Brain microvascular endothelial cell (primary cell): ENCODE measurements around the gene CACNA1I.

Source experiments
- DNase-seq: peaks from one replicate; pipeline ENCODE4 v3.0.0-alpha.2; 2020
- H3K27ac ChIP-seq: fragments of 250-450 bp; sonication (Bioruptor Pico); 2 replicates; pipeline ENCODE4 v1.5.1; 2020; ENCODE audit warnings: mild to moderate bottlenecking, moderate library complexity
- H3K27me3 ChIP-seq: fragments of 250-450 bp; sonication (Bioruptor Pico); replicated peaks from 2 replicates; pipeline ENCODE4 v1.5.1; 2020; ENCODE audit warnings: mild to moderate bottlenecking
- H3K36me3 ChIP-seq: fragments of 250-450 bp; sonication (Bioruptor Pico); replicated peaks from 2 replicates; pipeline ENCODE4 v1.5.1; 2020; ENCODE audit warnings: mild to moderate bottlenecking
- H3K4me3 ChIP-seq: 2 replicates; pipeline ENCODE4 v1.5.1; 2011; ENCODE audit warnings: low read depth, mild to moderate bottlenecking, control low read depth, low read length, moderate library complexity
- in situ Hi-C: cut with HindIII; loops from 2 replicates; pipeline ENCODE4 v1.10.0; 2017; ENCODE audit warnings: low sequenced_read_pairs, low pct_ligation_motif_present
- TF ChIP-seq, protein P1 (sequence below): IDR thresholded peaks from 2 replicates; pipeline ENCODE4 v1.5.1; 2011; ENCODE audit warnings: low read depth, mild to moderate bottlenecking, moderate library complexity, low read length, control low read depth, inconsistent platforms; ENCODE audit errors: missing control alignments

Gene CACNA1I

GRCh38 chr22:39652990-39653786, 82.6 kb downstream of the CACNA1I start:
- no peak overlapping the region for H3K4me3 ChIP-seq
- peaks cover 13% of the 10 kb centered on the region for H3K27me3 ChIP-seq
- H3K36me3 ChIP-seq = no peaks in the 10 kb centered on the region
- DNase-seq = no peak
- TF ChIP-seq, protein P1, sequence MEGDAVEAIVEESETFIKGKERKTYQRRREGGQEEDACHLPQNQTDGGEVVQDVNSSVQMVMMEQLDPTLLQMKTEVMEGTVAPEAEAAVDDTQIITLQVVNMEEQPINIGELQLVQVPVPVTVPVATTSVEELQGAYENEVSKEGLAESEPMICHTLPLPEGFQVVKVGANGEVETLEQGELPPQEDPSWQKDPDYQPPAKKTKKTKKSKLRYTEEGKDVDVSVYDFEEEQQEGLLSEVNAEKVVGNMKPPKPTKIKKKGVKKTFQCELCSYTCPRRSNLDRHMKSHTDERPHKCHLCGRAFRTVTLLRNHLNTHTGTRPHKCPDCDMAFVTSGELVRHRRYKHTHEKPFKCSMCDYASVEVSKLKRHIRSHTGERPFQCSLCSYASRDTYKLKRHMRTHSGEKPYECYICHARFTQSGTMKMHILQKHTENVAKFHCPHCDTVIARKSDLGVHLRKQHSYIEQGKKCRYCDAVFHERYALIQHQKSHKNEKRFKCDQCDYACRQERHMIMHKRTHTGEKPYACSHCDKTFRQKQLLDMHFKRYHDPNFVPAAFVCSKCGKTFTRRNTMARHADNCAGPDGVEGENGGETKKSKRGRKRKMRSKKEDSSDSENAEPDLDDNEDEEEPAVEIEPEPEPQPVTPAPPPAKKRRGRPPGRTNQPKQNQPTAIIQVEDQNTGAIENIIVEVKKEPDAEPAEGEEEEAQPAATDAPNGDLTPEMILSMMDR = no peak
- in situ Hi-C loops = no loop called here
- H3K27ac ChIP-seq = no peak overlapping the region

DNA sequence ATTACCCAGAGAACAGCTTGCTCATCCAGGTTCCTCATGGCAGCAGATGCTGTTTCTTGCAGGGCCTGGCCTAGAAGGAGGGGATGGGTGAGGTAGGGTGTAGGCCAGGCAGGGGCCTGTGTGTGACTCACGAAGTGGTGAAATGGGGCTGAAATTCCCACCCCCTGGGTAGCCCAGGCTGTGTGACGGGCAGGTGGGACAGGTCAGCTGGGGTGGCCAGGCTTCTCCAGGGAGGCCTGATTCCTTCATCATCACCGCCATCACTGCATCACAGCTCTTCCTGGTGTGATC, 83.2 kb downstream of the CACNA1I start:
- no peak overlapping the region for H3K27ac ChIP-seq
- no peak overlapping the region for H3K4me3 ChIP-seq
- H3K36me3 ChIP-seq = no peaks in the 10 kb centered on the region
- DNase-seq = no peak
- TF ChIP-seq, protein P1 = no peak
- in situ Hi-C loops = no loop called here
- peaks cover 17% of the 10 kb centered on the region for H3K27me3 ChIP-seq

DNA sequence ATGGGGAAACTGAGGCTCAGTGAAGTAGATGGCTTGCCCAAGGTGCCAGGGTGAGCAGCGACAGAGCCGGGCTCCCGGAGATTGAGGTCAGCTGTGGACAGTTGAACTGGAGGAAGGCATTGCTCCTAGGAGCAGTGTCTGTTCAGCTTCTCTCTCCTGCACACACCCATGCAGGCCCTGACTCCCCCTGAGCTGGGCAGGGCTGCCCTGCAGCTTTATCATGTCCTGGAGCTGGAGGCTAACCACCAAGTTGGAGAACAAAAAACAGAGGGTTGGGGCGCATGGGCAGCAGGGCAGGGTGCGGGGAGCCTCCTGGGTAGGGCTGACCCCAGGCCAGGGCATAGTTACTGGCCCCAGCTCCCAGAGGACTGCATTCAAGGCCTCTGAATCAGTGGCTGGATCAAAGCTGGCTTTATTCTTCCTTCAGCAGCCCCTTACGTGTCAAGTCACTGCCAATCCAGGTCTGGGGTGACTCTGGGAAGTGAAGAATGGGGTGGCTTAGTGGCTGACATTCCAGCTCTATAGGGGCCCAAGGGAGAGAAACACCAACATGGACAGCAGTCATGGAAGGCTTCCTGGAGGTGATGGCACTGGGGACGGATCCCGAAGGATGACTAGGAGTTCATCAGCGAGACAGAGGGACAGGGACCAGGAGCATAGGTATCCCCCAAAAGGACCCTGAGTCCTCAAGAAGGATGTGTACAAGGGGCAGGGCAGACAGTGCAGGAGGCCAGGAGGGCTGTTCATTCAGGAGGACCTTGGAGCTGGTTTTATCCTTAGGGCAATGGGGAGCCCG, 83.8 kb downstream of the CACNA1I start:
- Histone ChIP-seq H3K36me3 (no peaks in the 10 kb centered on the region), H3K4me3 (no peak overlapping the region), H3K27me3 (peaks cover 17% of the 10 kb centered on the region), H3K27ac (no peak overlapping the region)
- TF ChIP-seq, protein P1 = no peak
- in situ Hi-C loops = no loop called here
- DNase-seq = no peak

DNA sequence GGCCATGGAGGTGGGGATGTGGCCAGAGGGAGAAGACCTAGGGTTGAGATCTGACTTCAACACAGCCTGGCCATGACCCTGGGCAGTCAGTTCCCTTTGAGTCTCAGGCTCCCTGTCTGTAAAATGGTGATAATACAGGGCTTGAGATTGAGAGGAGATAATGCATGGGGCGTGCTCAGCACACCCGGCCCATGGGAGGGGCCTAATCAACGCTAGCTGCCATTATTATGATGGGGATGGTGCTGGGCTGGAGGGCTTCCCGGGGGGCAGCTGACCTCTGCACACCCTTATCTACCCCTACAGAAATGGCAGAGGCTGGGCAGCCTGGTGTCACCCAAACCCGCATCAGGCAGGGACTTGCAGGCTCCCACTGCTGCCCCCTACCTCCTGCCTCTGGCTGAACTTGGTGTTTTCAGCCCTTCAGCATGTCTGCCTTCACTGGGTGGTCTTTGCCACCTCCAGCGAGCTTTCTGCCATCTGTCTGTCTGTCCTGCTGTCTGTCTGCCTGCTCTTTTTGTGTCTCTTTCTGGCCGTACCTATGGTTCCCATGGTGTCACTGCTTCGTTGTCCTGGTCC, 84.5 kb downstream of the CACNA1I start:
- no peak overlapping the region for H3K27ac ChIP-seq
- peaks cover 17% of the 10 kb centered on the region for H3K27me3 ChIP-seq
- no peaks in the 10 kb centered on the region for H3K36me3 ChIP-seq
- in situ Hi-C loops = no loop called here
- TF ChIP-seq, protein P1 = peak; percentile 36
- no peak for DNase-seq
- H3K4me3 ChIP-seq = no peak overlapping the region

- Histone ChIP-seq H3K4me3 (no peak overlapping the region), H3K27ac (no peak overlapping the region), H3K36me3 (no peaks in the 10 kb centered on the region), H3K27me3 (peaks cover 22% of the 10 kb centered on the region)
- DNase-seq = no peak
- TF ChIP-seq, protein P1 = no peak
- in situ Hi-C loops = no loop called here
Observed at GRCh38 chr22:39655831-39656230, 85.3 kb downstream of the CACNA1I start.
